Activated CD4-positive, CD25-positive, alpha-beta regulatory T cell treated with anti-CD3 and anti-CD28 coated beads, Interleukin-2, amount 50 U/mL, for 72 hours (primary cell): ENCODE results near the gene MBNL2.

Experiments
- DNase-seq: peaks from one replicate; pipeline ENCODE4 v3.0.0; 2021

Gene MBNL2

DNA sequence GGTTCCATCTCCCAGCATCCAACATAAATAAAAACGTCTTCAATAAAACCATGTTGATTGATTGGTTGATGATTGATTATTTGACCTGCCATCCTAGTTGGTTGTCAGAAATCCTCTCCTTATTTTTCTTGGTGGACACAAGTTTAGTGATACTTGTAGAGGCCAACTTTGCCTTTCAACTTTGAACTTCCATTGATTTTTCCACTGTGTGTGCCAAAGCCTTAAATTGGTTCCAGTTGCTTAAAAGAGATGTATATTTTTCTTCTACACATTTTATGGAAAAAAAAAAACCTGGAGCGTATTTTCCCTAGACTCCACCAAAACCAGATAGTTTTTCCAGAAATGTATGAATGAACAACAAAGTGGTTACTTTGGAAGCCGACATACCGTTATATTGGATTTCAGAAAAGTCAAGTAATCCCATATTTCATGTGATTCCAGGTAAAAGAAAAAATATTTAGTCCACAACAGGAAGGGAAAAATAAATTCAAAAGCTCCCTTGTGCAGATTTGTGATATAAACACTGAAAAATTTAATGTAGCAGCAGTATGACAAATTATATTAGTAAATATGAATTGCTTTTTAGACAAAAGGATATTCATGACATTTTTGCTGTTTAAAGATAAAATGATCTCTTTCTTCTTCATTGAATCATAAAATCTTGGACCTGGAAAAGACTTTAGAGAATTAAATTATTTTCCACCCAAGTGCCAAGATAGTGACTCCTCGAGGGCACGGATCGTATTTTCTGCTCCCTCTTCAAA is 85.2 kb downstream of the MBNL2 start:
- DNase-seq, result no peak

DNA sequence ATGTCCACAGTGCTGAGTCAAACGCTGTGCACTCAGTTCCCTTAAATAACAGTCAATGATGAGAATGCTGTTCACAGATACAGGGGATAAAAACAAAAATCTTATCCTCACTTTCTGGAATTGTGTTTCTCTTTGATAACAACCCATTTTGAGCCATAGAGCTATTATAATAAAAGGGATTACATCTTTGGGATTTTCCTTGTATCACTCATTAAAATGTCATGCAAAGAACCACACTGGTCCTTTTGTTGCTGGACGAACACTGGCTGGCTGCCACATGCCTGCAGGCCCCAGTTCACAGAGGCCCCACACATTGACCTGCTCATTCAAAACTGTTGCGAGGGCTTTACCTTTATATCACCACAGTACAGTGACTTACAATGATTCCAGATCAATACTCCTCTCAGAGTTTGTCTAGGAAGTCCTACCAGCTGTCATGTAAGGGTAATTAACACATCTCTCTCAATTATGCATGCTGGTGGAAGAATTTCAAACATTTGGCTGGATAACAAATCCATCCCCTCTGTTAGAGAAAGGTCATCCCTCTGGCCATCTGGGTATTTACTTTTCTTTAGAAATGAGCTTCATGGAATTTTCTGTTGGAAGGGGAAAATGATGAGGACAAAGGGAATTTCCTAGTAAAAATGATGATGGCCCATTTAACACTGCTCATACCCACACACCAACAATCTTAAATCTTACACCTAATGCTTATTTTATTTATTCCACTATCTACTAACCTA is 85.9 kb downstream of the MBNL2 start:
- DNase-seq, result no peak

DNA sequence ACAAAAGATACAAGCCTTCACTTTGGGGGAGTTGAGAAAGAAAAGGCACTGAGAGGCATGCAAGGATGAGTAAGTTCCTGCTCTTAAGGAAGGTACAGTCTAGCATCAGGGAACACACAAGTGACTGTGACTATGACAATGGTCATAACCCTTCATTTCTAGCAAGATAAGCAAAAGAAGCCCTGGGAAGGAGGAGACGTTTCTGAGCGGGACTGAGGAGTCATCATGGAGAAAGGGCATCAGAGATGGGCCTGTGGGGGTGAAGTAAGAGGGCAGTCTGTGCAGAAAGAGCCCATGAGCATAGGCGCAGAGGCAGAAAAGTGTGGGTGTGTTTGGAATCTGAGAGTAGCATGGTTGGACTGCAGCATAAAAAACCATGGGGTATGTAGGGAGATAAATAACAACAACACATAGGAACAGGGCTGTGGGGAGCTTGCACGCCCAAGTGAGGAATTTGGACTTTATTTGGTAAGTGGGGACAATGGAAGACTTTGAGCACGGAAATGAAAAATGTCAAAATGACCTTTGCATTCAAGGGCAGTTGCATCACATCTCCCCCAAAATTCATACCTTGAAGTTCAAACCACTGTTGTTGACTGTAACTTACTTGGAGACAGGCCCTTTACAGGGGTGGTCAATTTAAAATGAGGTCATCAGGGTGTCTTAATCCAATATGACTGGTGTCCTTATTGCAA is 86.7 kb downstream of the MBNL2 start:
- no peak for DNase-seq

DNA sequence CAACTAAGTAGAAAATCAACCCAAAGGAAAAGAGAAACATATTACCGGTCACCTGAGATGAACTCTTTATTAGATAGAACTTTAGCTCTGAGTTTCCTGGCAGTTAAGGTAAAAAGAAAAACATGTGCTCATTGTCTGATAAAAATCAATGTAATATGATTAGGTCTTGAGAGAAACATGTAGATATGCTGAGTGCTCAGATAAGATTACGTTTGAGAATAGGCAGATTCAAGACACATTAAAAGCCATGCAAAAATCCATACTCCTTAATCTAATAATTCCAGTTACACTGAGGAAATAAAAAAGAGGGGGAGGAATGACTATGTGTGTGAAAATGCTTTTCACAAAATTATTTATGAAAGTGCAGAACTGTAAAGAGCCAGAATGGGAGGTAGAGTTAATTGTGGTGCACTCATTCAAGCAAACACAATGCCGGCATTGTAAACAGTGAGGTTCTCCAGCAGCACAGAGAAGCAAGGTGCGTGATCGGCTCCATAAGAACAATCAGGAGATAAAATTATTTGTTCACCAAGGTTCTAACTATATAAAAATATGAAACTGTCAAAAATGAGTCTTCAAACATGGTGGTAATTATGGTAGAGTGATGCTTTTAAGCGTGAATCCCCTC is 88.8 kb downstream of the MBNL2 start:
- DNase-seq, result no peak

- no peak for DNase-seq
Measured at GRCh38 chr13:97311956-97312355, 89.8 kb downstream of the MBNL2 start.

- no peak for DNase-seq
Measured at GRCh38 chr13:97313551-97314260, 91.6 kb downstream of the MBNL2 start.

DNA sequence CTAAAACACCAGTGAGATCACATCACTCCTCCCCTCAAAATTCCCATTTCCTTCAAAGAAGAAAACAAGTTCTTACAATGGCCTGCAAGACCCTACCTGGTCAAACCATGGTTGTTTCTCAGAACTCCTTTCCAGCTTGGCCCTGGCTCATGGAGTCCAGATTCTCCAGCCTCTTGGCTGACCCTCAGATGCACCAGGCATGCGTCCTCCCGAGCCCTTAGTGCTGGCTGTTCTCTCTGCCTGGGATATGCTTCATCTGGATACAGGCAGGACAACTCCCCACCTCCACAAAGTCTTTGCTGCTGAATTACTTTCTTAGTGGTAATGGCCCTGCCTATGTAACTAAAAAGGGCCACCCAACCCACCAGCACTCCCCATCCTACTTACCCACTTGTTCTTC is 94.3 kb downstream of the MBNL2 start:
- DNase-seq, result no peak

- no peak for DNase-seq
Measured at GRCh38 chr13:97317933-97318332, 95.8 kb downstream of the MBNL2 start.

GRCh38 chr13:97318532-97318931 is 96.4 kb downstream of the MBNL2 start:
- no peak for DNase-seq

- DNase-seq, result no peak
Measured at GRCh38 chr13:97319113-97319720, 97.1 kb downstream of the MBNL2 start.

- no peak for DNase-seq
Measured at GRCh38 chr13:97321101-97321500, 99.0 kb downstream of the MBNL2 start.

DNA sequence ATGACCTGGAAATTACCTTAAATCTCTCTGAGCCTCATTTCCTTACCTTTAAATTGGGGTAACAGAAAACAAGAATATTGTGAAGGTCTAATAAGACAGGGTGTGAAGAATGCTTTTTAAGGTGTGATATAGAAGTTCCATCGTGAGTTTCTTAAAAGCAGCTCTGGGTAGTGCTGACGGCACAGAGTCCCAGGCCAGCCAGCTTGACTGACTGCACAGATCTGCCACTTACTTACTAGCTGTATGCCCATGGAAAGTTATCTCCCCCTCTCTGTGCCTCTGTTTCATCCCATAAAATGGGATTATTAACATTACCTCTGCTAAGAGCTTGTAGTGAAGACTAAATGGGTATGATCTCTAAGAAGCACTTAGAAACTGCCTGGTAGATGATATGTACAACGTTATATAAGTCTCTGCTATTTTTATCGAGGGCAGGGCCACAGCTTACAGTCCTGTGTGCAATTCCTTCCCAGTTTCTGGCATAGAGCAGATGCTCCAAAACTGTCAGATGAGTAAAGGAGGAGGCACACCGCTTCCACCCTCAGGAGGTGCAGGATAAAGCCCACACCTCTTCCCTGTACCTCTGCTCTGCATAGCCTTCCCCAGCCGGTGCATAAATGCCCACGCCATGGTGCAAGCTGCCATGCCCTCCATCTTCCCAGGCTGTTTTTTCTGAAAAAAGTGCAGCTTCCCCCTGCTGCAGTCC is 99.6 kb downstream of the MBNL2 start:
- DNase-seq, result no peak

- no peak for DNase-seq
Measured at GRCh38 chr13:97322740-97323342, 100.7 kb downstream of the MBNL2 start.

DNA sequence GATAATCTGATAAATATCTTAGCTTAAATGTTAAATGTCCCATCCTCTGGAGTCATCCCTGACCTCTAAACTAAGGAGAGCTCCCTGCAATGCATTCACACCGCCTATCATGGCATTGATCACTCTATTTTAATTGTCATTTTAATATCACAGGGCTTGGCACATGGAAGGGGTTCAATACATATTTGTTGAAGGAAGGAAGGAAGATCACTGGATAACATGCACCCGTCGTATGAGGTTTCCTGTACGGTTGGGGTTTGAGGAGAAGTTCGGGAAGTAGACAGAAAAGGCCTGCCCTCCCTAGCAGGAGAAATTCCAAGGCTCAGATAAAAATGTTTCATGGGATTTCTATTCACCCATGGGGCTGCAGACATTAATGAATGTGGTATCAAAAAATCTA is 102.0 kb downstream of the MBNL2 start:
- DNase-seq, result no peak

GRCh38 chr13:97325738-97326137 is 103.6 kb downstream of the MBNL2 start:
- no peak for DNase-seq

DNA sequence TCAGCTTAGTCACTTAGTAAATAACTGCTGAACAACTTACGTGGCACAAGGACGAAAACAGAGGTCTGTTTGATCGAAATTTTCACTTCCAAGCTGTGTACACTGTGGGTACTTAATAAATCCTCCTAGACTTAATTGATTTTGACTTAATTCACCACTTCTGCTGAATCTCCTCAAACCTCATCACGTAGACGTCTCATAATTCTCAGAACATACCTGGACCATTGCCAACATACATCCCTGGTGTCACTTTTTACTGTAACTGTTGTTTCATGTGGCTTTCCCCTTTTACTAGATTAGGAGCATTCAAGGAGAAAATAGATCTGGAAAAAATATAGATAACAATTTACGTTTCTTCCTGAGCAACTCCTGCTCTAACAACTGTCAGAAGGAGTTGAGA is 105.0 kb downstream of the MBNL2 start:
- no peak for DNase-seq

- no peak for DNase-seq
Measured at GRCh38 chr13:97327506-97328221, 105.5 kb downstream of the MBNL2 start.

DNA sequence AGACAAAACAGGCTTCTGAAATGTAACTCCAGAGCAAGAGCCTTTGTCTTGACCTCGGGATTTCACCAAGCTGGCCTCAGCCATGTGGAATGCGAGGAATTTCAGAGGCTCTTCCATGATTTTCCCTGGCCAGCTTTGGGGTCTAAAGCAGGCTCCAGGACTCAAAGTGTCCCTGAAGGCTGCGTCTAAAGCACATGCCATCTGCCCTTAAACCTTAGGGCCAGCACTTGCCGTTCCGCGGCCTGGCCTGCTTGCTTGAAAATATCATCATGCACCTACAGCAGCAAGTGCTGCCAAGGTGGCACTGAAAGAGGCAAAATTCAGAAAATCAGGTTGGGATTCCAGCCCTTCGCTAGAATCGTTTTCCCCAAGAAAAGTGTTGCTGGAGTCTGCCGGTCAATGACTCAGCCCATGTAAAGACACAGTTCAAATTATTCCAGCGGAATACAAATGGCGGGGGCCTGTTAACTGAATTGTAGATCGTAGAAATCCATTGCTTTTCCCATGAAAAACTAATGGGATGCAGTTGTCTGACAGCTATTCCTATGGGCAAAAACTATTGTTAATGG is 106.2 kb downstream of the MBNL2 start:
- DNase-seq, result no peak

DNA sequence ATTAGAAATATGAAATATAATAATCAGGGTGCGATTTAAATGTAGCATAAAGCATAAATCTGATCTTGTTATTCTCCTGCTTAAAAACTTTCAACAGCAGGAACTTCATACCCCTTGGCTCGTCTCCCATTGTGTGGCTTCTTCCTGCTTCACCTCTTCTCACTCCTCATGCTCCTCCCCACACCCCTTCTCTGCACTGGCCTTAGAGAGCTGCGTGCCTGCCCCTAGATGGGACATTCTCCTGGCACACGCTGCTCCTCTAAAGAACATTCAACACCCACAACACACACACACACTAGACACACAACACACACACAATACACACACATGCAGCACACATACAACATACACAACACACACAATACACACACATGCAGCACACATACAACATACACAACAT is 107.2 kb downstream of the MBNL2 start:
- no peak for DNase-seq

- DNase-seq, result no peak
Measured at GRCh38 chr13:97330448-97330847, 108.3 kb downstream of the MBNL2 start.
